ENCODE measurements around the gene SLX4. TPM values are rescaled to one million over a fixed set of nuclear protein-coding genes. Genes with fewer than 3 reads are reported as not detected.

SLX4 gene
- total RNA-seq, 4 donors from 2014 or later: 3.1 to 5.6 (median 3.9) TPM

- TF ChIP-seq POLR2A (IDR thresholded peaks at IDR 0.05) (no peak), CTCF (IDR thresholded peaks at IDR 0.05) (no peak)
- H3K27me3 ChIP-seq: no peaks in the 10 kb centered on the region
- H3K4me1 ChIP-seq: no peaks in the 10 kb centered on the region
- WGBS, 2 donors: 91% methylated on average over 11 of the region's 12 CpGs; no CpG with 5 or more reads in 1 of the 2 donors
- no peak for DNase-seq
- H3K4me3 ChIP-seq: no peak overlapping the region
- no peak overlapping the region for H3K27ac ChIP-seq
- intact Hi-C loops (cut with DNase I): no loop called here
- peaks cover 19 to 82% (median 30%) of the 10 kb centered on the region in 3 donors for H3K36me3 ChIP-seq
- no peaks in the 10 kb centered on the region for H3K9me3 ChIP-seq
Observed at GRCh38 chr16:3655030-3655395, 43.6 kb upstream of the SLX4 start.

- Histone ChIP-seq H3K4me3 (no peak within 1 kb of the TSS), H3K9me3 (no peaks in the 10 kb centered on the region), H3K27ac (no peak within 1 kb of the TSS), H3K27me3 (no peaks in the 10 kb centered on the region), H3K4me1 (no peaks in the 10 kb centered on the region), H3K36me3 (peaks cover 19 to 76% (median 30%) of the 10 kb centered on the region in 3 donors)
- TF ChIP-seq POLR2A (IDR thresholded peaks at IDR 0.05) (no peak), CTCF (IDR thresholded peaks at IDR 0.05) (peak; percentile 43 to 72 (median 59))
- intact Hi-C loops (cut with DNase I): no loop called here
- 58 to 67% methylated on average over 3 to 6 of the region's 14 CpGs for WGBS, 2 donors
- DNase-seq: no peak
Observed at GRCh38 chr16:3654249-3654991, 43.0 kb upstream of the SLX4 start, which contains the start of gene DNASE1. TSS of gene DNASE1 (plus strand) at chr16:3654691. CDS start at chr16:3655374, 683 bp downstream.

- peaks cover 18 to 57% (median 18%) of the 10 kb centered on the region in 3 donors for H3K36me3 ChIP-seq
- no peak for DNase-seq
- H3K9me3 ChIP-seq: no peaks in the 10 kb centered on the region
- intact Hi-C loops (cut with DNase I): no loop called here
- no peak overlapping the region for H3K4me3 ChIP-seq
- H3K4me1 ChIP-seq: no peaks in the 10 kb centered on the region
- TF ChIP-seq CTCF (IDR thresholded peaks at IDR 0.05) (no peak), POLR2A (IDR thresholded peaks at IDR 0.05) (no peak)
- WGBS, 2 donors: 79 to 86% methylated on average over 11 to 12 of the region's 14 CpGs
- H3K27me3 ChIP-seq: no peaks in the 10 kb centered on the region
- no peak overlapping the region for H3K27ac ChIP-seq
Observed at GRCh38 chr16:3652373-3653195, 41.2 kb upstream of the SLX4 start.

GRCh38 chr16:3651461-3652372 lies 40.3 kb upstream of the SLX4 start:
- Histone ChIP-seq H3K27me3 (no peaks in the 10 kb centered on the region), H3K4me3 (no peak overlapping the region), H3K27ac (no peak overlapping the region), H3K36me3 (peaks cover 9 to 49% (median 9%) of the 10 kb centered on the region in 3 donors), H3K4me1 (peaks cover 0 to 2% (median 0%) of the 10 kb centered on the region in 3 donors), H3K9me3 (no peaks in the 10 kb centered on the region)
- DNase-seq: no peak
- 51 to 68% methylated on average over 6 to 7 of the region's 18 CpGs for WGBS, 2 donors
- intact Hi-C loops (cut with DNase I): no loop called here
- TF ChIP-seq CTCF (IDR thresholded peaks at IDR 0.05) (no peak), POLR2A (IDR thresholded peaks at IDR 0.05) (no peak)
